Gastroesophageal sphincter (tissue), 4 donors: ENCODE data around the gene ALKBH3. TPM values are rescaled to one million over a fixed set of nuclear protein-coding genes. Genes with fewer than 3 reads are reported as not detected.

Source experiments
- ATAC-seq: fragments of 150-250 bp; one replicate; pipeline ENCODE4 v1.9.1; 2016; ENCODE audit warnings: mild to moderate bottlenecking, moderate library complexity
- H3K27ac ChIP-seq, 4 donors: fragments of 200-600 bp; sonication (generic) in 3 of 4; 1 replicate in 3 of 4; 2 replicates in 1 of 4; pipeline ENCODE4 v1.5.1; 2016 to 2019
- H3K27me3 ChIP-seq: fragments of 200-600 bp; sonication (generic); one replicate; pipeline ENCODE4 v1.5.1; 2019
- H3K36me3 ChIP-seq, 2 donors: fragments of 200-600 bp; sonication (generic); one replicate each; pipeline ENCODE4 v1.5.1; 2019; ENCODE audit warnings: control low read depth in 1 of 2
- H3K4me1 ChIP-seq, 3 donors: fragments of 200-600 bp; sonication (generic); 1 replicate in 2 of 3; 2 replicates in 1 of 3; pipeline ENCODE4 v1.5.1; 2016 to 2019; ENCODE audit warnings: control low read depth in 2 of 3
- H3K4me3 ChIP-seq, 2 donors: fragments of 200-600 bp; sonication (generic); one replicate each; pipeline ENCODE4 v1.5.1; 2019; ENCODE audit warnings: mild to moderate bottlenecking in 1 of 2, moderate library complexity in 1 of 2
- H3K9me3 ChIP-seq, 3 donors: fragments of 200-600 bp; sonication (generic); one replicate each; pipeline ENCODE4 v1.5.1; 2017 to 2019; ENCODE audit warnings: control low read depth in 2 of 3
- CTCF ChIP-seq, 4 experiments: fragments of 200-600 bp in 2 of 4; fragments of 450-650 bp in 2 of 4; sonication (generic) in 1 of 4; IDR thresholded peaks; one replicate each; pipeline ENCODE4 v1.5.1; 2017 to 2019; ENCODE audit warnings: antibody characterized with exemption in 4 of 4, mild to moderate bottlenecking in 2 of 4, moderate library complexity in 2 of 4
- EP300 ChIP-seq: sonication (generic); formaldehyde crosslinking; IDR thresholded peaks from one replicate; pipeline ENCODE4 v1.6.1; 2017; ENCODE audit warnings: antibody characterized with exemption, mild to moderate bottlenecking
- POLR2A ChIP-seq, 2 donors: fragments of 450-650 bp; IDR thresholded peaks; one replicate each; pipeline ENCODE4 v1.6.1; 2017; ENCODE audit warnings: antibody characterized with exemption in 2 of 2, mild to moderate bottlenecking in 2 of 2, moderate library complexity in 1 of 2
- POLR2AphosphoS5 ChIP-seq: sonication (generic); formaldehyde crosslinking; IDR thresholded peaks from one replicate; pipeline ENCODE4 v1.6.1; 2017; ENCODE audit warnings: antibody characterized with exemption
- WGBS, 2 donors: methylation state at CpG; one replicate each; pipeline ENCODE4 v1.1.5; 2018; ENCODE audit warnings: low coverage in 1 of 2; 5-methylcytosine and 5-hydroxymethylcytosine counted together
- total RNA-seq, 4 donors: library from RNA; depleted of rRNA; stranded (reverse); fragments of >200 nt; gene quantifications; one replicate each; pipeline ENCODE4 v1.1.0, GENCODE V29; 2016

Gene ALKBH3
- total RNA-seq, 4 donors from 2014 or later = 24.0 to 41.3 (median 37.1) TPM

DNA sequence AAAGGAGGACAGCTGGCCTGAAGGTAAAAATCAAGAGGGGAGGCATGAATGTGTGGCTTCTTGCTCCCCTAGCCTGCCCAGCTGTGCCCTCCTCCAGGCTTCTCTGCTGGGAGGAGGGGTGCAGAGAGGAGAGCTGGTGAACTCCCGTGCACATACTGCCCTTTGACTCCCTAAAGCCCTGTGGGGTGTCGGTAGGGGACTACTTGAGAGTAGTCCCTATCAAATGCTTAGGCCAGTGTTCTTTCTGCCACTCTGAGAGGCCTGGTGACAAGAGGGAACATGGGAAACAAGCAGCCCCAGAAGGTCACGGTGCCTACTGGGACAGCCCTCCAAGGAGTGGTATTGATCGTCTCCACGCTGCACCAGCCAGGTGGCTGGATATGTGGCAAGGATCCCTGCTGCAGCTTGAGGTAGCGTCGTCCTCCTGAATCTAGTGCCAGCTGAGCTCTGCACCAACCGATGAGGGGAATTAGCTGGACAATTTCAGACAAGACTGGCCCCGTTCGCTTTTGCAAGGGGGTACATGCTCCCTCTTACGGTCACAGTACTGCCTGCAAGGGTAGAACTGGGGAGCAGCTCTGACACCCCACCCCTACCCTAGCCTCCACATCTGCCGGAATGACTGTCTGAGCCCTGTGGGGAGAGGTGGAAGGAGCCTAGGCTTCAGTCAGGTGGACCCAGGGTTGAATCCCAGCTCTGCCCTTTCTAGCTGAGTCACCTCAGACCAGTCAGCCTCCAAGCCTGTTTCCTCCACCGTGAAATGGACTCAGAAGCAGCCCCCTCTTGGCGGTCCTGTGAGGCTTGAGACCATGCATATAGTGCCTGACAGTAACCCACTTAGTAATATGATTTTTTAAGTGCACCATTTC lies 44.7 kb downstream of the ALKBH3 start:
- peaks cover 9 to 66% (median 51%) of the 10 kb centered on the region in 3 donors for H3K4me1 ChIP-seq
- no peak for ATAC-seq
- no peak overlapping the region for H3K4me3 ChIP-seq
- TF ChIP-seq CTCF (IDR thresholded peaks at IDR 0.05) (no peak), POLR2AphosphoS5 (no peak), EP300 (no peak), POLR2A (IDR thresholded peaks at IDR 0.05) (no peak)
- peak overlapping the region in 3 of 4 donors; percentile 86 to 89 (median 88) for H3K27ac ChIP-seq
- H3K27me3 ChIP-seq = no peaks in the 10 kb centered on the region
- WGBS, 2 donors = 100% methylated on average over 1 of the region's 14 CpGs; no CpG with 5 or more reads in 1 of the 2 donors
- peaks cover 0 to 10% of the 10 kb centered on the region in 2 donors for H3K36me3 ChIP-seq
- no peaks in the 10 kb centered on the region for H3K9me3 ChIP-seq

- no peaks in the 10 kb centered on the region for H3K9me3 ChIP-seq
- WGBS, 2 donors = 50 to 55% methylated on average over 3 to 4 of the region's 12 CpGs
- TF ChIP-seq POLR2A (IDR thresholded peaks at IDR 0.05) (no peak), POLR2AphosphoS5 (peak; percentile 10), EP300 (no peak), CTCF (IDR thresholded peaks at IDR 0.05) (no peak)
Measured at GRCh38 chr11:43925932-43926505, 45.4 kb downstream of the ALKBH3 start.

GRCh38 chr11:43927070-43927469 lies 46.4 kb downstream of the ALKBH3 start:
- no peak for TF ChIP-seq POLR2AphosphoS5
- no peak for TF ChIP-seq CTCF (IDR thresholded peaks at IDR 0.05)
- no peak for TF ChIP-seq POLR2A (IDR thresholded peaks at IDR 0.05)
- TF ChIP-seq EP300 = no peak
- Histone ChIP-seq H3K27me3 (no peaks in the 10 kb centered on the region), H3K4me1 (peaks cover 9 to 55% (median 42%) of the 10 kb centered on the region in 3 donors), H3K27ac (no peak overlapping the region), H3K36me3 (no peaks in the 10 kb centered on the region), H3K9me3 (no peaks in the 10 kb centered on the region), H3K4me3 (no peak overlapping the region)
- WGBS, 2 donors = 81 to 94% methylated on average over 2 of the region's 2 CpGs
- ATAC-seq = no peak

More at GRCh38 chr11:43925932-43926505, 45.4 kb downstream of the ALKBH3 start:
- peaks cover 9 to 60% (median 49%) of the 10 kb centered on the region in 3 donors for H3K4me1 ChIP-seq
- H3K4me3 ChIP-seq = no peak overlapping the region
- peaks cover 0 to 3% of the 10 kb centered on the region in 2 donors for H3K36me3 ChIP-seq
- no peak for ATAC-seq
- no peaks in the 10 kb centered on the region for H3K27me3 ChIP-seq
- peak overlapping the region in 3 of 4 donors; percentile 86 to 89 (median 88) for H3K27ac ChIP-seq

DNA sequence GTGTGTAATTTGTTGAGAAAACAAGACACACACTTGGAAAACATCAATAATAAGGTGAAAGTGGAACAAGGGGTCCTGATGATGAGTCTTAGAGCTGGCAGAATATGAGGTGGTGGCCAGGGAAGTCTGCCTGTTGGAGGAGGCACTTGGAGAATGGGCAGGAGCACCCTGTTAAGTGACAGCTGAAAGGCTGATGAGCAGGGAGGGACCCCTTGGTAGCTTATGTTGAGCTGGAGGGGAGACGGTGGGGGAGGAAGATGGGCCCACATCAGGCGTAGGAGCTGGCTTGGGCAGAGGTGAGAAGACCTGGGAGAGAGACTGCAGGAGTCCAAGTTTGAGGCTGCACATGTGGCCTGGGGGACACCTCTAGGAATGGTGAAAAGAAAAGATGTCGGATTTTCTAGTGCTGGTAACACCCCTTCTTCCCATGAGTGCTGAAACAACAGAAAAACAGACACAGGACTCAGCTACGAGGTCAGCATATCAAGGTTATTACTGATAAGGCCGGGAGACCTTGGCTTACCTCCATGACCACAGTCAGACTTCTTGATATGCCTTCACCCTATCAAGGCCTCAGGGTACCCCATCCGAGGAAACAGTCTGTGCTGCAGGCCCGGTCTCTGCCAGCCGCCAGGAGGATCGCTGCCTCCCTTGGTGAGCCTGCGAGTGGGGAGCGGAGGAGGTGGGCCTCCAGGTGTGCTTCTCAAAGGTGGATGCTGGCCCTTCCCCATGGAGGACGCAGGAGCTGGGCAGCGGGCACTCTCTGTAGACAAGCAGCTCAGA lies 47.5 kb downstream of the ALKBH3 start:
- no peaks in the 10 kb centered on the region for H3K36me3 ChIP-seq
- no peak overlapping the region for H3K4me3 ChIP-seq
- 92 to 95% methylated on average over 5 to 6 of the region's 13 CpGs for WGBS, 2 donors
- no peak for ATAC-seq
- H3K9me3 ChIP-seq = no peaks in the 10 kb centered on the region
- peaks cover 4 to 47% (median 31%) of the 10 kb centered on the region in 3 donors for H3K4me1 ChIP-seq
- TF ChIP-seq CTCF (IDR thresholded peaks at IDR 0.05) (no peak), EP300 (no peak), POLR2A (IDR thresholded peaks at IDR 0.05) (no peak), POLR2AphosphoS5 (no peak)
- H3K27ac ChIP-seq = no peak overlapping the region
- H3K27me3 ChIP-seq = peaks cover 3% of the 10 kb centered on the region
